HG03354 (cell line): Measurements from ENCODE around the gene TMOD2.
A peak's percentile ranks its signal among the peaks of the same experiment; 100 is the strongest.

Experiments used
- ATAC-seq: cut with Tn5 transposase; IDR thresholded peaks from one replicate; pipeline ENCODE4 v1.9.1; 2021; ENCODE audit warnings: mild to moderate bottlenecking; ENCODE audit not compliant: unreplicated experiment, poor library complexity, severe bottlenecking

Gene TMOD2

DNA sequence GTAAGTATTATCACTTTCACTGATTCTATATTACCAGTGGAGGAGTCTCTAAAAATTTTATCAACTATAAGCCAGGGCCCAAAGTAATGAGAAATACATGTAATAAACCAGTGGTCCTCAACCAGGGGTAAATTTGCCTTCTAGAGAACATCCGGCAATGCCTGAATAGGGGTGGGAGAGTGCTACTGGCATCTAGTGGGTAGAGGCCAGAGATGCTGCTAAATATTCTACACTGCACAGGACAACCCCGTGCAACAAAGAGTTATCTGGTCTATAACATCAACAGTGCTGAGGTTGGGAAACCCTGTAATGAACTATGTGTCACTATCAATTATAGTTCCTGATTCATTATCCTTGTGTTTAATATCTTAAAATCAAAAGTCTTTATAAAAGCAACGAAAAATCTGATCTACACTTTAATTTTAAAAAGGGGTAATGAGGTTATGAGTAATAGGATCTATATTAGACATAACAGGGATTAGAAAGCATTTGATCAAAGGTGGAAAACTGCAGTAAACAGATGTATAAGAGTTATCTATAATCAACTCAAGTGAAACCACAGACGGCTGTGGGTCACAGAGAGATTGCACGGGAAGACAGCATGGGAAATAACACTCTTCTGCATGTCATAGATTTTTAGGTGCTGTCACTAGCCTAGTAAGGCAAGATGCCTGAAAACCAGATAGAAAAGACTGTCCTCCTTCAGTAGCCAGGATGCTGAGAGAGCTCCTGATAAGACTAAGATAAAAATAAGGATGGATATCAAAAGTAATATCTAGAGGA is 16.0 kb upstream of the TMOD2 start:
- peak; percentile 22 for ATAC-seq

DNA sequence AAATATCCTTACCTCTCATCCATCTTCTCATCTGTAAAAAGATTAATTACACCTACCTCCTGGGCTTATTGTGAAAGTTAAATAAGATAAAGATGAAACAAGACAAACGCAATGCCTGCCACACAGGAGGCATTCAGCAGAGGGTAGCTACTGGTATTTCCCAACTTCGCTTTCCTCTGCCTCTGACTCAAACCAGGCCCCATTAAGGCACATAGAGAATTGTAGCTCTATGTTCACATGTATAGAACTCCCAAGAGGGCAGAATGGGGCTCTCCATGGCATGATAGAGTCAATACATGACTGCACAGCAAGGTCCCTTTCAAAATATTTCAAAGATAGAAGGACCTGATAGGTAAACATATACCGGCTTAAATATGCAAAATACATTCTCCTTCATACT is 15.3 kb upstream of the TMOD2 start:
- no peak for ATAC-seq

DNA sequence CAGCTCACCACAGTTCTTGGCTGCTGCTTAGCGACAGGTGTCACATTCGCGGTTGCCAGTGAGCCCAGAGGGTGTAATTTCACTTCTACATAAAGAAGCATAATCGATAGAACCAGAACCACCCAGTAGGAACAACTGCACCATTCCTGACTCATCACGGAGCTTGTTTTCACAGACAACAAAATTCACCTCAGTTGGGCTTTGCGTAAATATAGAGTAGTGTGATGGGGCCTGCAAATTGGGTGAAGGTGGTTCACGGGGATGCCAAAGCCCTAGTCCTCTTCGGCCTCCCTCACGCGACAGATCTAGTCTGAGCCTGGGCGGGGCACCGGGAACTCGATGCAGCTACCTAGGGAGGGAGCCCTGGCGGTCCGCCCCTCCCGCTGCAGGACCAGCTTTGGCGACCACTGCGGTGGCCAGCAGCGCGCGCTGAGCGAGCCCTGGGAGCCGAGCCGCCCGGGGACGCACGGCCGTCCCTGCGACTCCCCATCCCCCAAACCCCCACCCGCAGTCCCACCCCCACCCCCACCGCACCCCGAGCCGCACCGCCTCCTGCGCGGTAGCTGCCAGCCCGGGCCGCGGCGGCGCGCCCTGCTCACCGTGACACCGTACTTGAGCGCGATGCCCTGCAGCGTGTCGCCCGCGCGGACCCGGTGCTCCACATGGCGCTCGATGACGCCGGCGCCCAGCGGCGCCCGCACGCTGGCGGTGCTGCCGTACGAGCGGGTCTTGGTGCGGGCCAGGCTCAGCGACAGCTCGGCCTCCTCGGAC is 14.5 kb upstream of the TMOD2 start:
- peak; percentile 41 for ATAC-seq

DNA sequence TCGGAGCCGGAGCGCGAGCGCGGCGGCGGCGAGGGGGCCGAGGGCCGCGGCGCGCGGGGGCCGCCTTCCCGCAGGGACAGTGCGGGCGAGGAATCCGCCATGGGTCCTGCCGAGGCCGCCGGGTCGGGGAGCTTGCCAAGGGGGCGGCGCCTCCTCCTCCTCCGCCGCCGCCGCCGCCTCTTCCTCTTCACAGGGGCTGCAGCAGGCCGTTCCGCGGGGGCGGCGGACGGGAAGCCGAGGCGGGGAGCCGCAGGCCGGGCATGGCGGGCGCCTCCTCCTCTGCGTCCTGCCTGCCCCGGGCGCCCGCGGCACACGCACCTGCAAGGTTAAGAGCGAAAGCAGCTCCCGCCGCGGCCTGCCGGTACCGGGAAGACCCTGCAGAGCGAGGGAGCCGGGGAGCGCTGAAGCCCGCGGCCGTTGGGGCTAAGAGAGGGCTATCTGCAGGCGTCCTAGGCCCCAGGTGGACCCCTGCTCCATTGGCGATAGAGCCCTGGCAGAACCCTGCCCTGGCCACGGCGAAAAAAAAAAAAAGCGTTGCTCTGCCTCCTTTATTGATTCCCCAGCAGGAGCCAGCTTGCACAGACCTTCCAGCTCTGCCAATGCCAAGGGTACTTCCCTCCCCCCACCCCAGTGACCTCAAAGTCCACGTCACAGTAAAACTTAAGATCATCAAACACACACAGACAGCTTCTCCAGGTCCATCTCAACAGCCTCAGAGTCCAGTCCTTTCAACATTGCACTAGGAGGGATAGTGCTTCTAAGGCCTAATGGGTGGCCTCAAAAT is 13.7 kb upstream of the TMOD2 start, which contains the start of gene LYSMD2:
Gene LYSMD2 (minus strand): TSS at position 134 of the 784 bp plus-strand sequence. CDS start 33 bp downstream, at position 101.
- peak; percentile 33 for ATAC-seq

DNA sequence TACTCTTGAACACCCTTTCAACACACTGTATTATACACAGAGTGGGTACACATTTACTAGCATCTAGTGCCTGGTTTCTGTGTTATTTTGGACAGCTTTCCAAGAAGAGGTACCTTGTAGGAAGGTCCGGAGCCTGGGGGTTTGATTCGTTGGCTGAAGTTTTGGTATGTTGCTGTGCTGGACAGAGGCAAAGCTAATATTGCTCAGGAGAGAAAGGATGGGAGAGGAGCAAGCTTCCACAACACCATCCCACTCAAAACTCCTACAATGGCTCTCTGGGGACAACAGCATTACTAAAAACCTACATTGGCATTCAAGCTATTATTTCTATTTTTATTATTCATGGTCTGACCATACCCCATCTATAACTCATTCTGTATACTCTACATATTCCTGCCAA is 12.8 kb upstream of the TMOD2 start:
- no peak for ATAC-seq

DNA sequence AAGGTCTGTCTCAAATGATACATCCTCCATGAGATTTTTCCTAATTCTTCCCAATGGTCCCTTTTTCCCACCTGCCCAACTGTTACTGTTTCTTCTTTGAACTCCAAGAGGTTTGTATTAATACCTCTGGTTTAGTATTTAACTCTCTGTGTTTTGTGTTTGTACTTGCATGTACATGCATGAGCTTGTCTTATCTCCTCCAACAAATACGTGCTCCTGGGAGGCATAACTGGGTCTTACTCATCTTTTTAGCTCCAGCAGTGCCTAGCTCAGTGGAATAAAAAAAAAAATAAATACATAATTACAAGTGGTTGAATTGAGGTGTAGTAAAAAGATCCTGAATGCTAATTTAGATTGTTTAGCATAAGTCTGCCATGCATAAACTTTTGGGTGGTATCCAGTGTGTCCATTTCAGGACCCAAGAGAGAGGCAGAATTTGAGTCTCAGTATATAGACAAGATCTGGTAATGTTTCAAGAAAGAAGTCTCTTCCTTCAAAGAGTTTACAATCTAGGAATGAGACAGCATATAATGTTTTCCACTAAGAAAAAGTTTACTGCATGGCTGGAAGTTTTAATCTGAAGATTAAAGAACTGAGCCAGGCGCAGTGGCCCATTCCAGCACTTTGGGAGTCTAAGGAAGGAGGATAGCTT is 12.2 kb upstream of the TMOD2 start:
- ATAC-seq: no peak

DNA sequence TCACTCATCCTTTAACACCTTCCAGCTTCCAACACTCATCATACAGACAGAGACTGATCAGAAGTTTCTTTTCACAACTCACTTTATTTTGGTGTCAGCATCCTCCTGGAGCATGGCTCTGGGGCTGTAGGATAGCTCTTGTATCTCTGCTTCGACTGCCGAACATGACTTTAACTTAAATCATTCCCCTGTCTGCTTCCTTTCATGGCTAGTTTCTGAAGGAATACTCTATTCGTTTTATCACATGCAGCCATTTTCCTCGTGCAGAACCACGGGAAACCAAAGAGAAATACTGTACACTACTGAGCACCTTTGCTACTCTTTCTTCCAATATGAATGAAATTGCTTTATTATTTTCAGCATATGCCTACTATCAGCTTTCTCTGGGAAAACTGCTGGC is 2.1 kb upstream of the TMOD2 start:
- no peak for ATAC-seq

DNA sequence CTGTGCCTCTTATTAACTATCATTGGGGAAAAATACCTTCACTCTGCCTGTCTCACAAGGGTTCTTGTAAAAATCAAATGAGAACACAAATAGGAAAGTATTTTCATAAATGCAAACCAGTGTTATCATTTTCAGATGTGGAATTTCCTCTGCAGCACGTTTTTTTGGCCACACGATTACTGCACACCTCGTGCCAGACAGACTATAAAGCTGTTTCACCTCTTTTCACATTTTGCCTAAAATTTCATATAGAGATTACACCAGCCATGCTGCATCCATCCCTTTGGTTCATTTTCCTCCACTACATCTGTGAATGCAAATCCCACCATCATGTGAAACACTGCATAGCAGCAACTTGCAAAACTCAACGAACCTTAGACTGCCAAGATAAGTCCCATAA is 1.2 kb upstream of the TMOD2 start:
- no peak for ATAC-seq

DNA sequence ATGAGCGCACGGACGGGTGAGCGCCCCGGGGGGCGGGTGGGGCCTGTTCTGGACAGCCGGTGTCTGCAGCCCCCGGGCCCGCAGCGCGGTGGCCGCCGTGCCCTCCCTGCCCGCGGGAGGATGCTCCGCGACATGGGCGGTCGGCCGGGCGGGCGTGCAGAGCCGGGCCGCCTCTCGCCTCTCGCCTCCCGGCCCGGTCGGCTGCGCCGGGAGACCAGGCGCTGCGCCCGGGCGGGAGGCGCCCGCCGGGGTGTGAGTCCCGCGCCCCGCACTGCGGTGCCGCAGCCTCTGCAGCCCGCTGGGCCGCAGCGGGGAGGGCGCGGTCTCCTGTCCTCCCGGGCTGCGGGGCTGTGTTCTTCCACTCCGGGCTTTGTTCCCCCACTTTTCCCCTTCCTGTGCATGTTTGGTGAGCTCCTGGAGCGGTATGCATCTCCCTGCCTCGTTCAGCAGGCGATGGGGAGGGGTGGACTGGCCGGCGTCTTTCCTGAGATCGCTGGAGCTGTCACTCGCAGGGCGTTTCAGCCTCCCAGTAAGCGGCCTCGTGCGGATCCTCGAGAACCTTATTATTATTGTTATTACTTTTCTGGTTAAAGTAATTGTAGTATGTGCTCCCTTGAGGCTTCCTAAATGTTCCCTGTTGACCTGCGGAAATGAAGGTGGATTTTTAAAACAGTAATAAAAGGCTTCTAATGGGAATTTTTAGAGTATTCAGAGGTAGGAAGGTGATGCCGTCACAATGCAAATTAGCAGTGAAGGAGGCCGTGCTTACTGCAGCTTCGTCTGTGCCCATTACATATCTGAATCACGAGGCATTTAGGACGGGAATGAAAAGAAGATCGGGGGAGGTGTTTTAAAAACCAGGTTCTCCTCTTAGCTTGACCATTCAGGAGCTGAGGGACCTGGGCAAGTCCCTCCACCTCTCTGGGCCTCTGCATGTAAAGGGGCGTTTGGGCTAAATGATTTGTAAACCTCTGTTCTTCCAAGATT is 593 bp downstream of the TMOD2 start:
- peak; percentile 46 for ATAC-seq

DNA sequence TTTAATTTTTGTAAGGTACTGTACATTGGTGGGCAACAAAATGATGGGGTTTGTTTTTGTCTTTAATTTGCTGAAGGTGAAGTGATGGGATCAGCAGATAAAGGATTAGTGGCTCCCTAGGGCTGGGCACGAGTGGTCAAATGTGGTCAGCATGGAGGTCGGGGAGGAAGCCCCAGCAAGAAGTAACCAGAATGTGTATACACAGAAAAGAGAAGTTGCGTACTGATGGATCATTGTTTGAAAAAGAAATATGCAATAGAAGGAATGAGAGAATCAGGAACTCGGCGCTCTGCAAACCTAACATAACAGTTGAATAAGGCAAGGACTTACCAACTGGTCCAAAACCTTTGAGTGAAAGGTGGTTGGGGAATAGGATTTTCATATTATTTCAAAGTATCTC is 1.5 kb downstream of the TMOD2 start:
- no peak for ATAC-seq

DNA sequence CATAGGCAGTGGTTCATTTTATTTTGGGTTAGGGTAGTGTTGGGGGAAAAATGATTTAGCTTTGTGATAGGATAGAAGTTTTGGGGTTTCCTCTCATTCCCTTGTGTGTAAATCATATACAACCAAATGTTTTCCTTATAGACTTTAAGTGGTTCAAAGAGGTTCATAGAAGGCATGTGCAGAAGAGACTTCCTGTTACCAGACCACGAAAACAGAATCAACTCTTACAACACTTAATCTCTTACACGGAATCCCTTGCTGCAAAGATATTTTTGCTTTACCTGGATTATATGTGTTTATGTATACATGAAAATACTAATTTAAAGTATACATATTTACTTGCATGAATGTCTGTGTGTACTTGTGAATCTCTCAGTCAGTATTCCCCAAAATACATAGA is 2.9 kb downstream of the TMOD2 start:
- ATAC-seq: no peak

DNA sequence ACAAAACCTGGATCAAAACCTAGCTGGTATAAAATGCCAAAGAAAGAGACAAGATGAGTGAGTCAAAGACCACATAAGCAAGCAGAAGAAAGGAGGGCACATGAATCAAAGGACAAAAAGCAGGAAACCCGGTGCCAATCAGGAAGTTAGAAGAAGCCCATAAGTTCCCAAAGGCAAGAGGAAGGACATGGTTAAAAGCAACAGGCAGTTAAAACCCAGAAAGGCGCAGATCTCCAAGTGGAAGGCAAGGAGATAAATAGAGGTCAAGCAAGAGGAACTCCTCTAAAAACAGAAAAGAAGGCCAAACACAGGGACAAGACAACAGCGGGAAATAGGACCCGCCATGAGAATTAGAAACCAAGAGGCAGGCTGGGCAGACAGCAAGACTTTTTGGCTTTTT is 4.4 kb downstream of the TMOD2 start:
- no peak for ATAC-seq

DNA sequence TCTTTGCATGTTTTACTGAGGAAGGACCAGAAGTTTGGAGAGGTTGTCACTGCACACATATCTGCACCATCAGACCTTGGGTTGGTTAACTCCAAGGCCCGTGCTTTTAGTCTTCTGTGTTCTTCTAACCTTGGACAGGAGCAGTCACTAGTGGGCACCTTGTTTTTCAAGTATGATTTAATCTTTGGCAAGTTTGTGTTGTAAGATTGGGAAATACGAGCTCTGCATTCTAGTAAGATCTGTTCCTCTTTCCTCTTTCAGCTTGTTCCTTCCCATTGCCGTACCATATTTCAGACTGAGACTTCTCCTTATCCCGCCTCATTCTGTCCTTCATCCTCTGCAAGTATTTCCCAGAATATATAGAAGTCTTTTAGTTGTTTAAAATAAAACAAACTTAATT is 5.1 kb downstream of the TMOD2 start:
- ATAC-seq: no peak

DNA sequence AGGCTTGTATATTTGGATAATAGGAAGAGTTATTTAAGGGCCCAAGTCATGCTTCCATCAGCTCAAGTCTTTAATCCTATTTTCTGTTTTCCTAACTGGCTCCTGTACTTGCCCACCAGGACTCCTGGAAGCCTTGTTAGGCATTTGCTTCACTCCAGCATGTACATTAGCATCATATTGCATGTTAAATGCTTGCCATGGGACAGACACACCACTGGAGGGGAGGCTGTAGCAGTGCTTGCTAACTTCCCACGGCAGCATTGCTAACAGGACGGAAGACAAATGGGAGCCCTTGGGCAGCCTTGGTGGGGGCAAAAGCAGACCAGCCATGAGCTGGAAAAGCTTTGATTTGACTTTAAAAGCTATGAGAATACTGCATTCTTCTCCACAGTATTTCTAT is 6.1 kb downstream of the TMOD2 start:
- no peak for ATAC-seq

DNA sequence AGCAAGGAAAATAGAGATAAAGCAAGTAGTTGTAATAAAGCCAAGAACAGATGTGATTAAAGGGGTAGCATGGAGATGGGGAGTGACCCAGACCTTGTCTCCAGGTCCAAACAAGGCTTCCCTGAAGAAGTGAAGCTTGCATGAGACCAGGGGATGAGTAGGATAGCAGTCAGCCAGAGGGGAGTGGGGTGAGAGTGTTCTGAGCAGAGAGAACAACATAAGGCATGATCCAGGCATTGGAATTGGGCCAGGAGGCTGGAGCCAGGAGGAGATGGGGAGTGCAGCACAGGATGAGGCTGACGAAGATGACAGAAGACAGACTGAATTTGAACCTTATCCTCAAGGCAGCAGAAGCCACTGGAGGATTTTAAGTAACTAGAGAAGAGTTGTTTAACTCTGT is 7.2 kb downstream of the TMOD2 start:
- ATAC-seq: no peak

DNA sequence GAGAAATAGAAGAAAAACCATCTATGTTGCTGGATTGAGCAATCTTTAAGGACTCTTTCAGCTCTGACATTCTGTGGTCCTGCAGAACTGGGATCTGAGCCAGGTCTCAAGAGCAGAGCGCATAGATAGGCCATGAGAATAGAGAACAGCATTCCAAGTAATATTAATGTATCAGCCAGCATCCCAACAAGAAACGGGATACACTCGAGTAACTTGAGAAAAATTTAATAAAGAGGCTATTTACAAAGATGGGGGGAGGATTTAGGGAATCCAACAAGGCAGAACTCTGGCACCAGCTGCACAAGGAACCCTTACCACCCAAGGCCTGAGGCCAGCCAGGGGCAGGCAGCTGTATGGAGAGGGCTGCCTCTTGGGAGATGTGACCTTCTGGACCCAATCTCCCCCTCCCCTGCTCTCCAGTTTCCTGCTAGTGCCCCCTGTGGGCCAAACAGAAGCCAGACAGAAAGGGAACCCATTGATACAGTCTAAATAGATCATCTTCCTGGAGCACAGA is 8.2 kb downstream of the TMOD2 start:
- no peak for ATAC-seq

DNA sequence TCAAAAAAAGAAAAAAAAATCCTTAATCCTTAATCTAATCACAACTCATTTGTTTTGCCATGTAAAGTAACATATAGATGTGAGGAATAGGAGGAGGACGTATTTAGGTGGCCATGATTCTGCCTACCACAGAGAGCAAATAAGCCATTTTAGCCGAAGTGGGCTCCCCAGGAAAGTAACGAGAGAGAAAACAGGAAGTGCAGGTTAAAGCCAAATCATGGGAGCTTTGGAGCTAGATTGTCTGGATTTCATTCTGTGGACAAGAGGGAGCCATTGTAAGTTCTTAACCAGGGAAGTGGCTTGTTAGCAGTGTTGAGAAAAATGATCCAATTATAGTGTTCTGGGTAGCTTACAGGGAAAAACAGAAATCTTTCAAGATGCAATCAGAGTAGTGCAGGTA is 9.4 kb downstream of the TMOD2 start:
- ATAC-seq: no peak

DNA sequence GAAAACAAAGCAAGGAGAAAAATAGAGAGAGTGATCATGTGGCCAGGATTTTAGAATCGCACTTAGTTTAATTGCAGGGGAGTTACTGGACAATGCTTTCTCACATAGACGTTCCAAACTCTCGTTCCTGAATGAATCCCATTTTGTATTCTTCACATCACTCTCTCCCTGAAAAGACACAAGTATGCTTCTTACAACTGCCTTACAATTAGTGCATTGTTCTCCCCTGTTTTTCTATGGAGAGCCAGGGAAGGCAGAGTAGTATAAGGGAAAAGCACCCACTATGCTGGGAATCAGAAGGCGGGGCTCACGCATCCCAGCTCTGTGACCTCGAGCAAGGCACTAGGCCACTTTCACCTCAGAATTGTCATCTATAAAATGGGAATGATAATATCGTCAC is 14.4 kb downstream of the TMOD2 start:
- ATAC-seq: no peak

DNA sequence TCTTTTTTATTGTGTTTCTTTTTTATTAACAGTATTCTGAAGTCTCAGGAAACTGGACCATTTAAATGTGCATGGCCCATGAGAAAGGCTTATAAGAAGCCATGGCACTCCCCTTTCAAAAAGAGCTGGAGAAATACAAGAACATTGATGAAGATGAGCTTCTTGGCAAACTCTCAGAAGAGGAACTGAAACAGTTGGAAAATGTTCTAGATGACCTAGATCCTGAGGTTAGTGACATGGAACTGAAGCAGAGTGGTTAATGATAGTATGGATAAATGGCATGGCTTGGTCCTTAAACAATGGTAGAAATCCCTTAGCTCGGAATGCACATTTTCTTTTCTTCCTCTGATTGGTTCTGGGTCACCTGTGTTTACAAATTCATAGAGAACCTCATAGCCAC is 14.9 kb downstream of the TMOD2 start:
- ATAC-seq: no peak
